Measurements from ENCODE around the gene KCNJ11. TPM values are rescaled to one million over a fixed set of nuclear protein-coding genes. Genes with fewer than 3 reads are reported as not detected.

KCNJ11 gene
- total RNA-seq = not detected in 2 replicates

GRCh38 chr11:17388609-17389210 is at the start of gene KCNJ11:
Gene KCNJ11, minus strand, starts transcription at chr11:17388659. Its CDS starts 568 bp downstream, at chr11:17388091.

GRCh38 chr11:17351510-17352176 is 36.8 kb downstream of the KCNJ11 start, which contains the start of gene NCR3LG1:
Gene NCR3LG1, plus strand, starts transcription at chr11:17351800. Its CDS starts 170 bp downstream, at chr11:17351970.

Other genes with a start within 250 kb of the KCNJ11 start
- 25.1 and 39.7 TPM in 2 replicates for gene PIK3C2A, start 180.7 kb downstream of the KCNJ11 start, total RNA-seq
- 77.8 and 90.5 TPM in 2 replicates for gene NUCB2, start 111.9 kb downstream of the KCNJ11 start, total RNA-seq
- 4.0 and 4.8 TPM in 2 replicates for gene NCR3LG1, start 36.9 kb downstream of the KCNJ11 start, total RNA-seq
- not detected in 2 replicates for gene ABCC8, start 88.2 kb upstream of the KCNJ11 start, total RNA-seq
- not detected in 2 replicates for gene USH1C, start 155.8 kb upstream of the KCNJ11 start, total RNA-seq
- gene OTOG, start 158.6 kb upstream of the KCNJ11 start, total RNA-seq = not detected in 2 replicates